Measurements from ENCODE around the gene BABAM2. TPM values are rescaled to one million over a fixed set of nuclear protein-coding genes. Genes with fewer than 3 reads are reported as not detected.
A peak's percentile ranks its signal among the peaks of the same experiment; 100 is the strongest.

BABAM2 gene
- total and polyA plus RNA-seq, 10 of the 15 experiments (the other 5 are each of a cell fraction or from before 2014, with no cell fraction given), result 30.7 to 59.9 (median 44.5) TPM

DNA sequence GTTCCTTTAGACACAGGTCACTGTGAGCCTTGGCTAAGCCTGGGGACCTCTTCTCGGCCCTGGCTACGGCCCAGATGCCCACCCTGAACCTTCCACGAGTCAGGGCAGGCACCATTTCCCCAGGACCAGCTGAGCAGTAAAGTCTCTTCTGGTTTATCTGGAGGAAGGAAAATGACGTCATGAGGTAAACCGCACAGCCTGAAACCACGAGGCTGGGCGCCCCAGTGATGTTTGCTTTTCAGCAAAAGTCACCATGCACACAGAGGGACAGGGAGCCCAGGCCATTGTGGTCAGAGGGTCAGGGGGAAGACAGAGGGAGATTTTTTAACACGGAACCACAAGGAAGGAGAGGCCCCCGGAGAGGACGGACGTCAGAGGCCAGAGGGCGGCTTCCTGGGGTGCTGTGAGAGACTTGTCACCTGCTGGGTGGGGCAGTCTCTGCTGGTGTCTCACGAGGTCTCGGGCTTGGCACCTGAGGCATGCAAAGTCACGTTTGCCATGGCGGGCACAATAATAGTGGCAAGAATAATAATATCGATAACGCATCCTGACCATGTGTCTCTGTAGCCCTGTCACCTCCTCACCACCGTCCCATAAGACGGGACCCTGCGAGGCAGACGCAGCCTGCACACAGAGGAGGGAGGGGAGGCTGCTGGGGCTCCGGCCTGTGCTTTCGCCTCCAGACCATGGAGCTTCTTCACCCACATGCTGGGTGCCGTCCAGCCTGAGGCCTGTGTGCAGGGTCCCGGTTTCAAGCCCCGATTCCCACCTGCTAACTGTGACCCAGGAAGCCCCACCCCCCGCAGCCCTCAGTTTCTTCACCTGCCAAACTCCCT is 468.9 kb downstream of the BABAM2 start (continued):
- TF ChIP-seq, protein P1, sequence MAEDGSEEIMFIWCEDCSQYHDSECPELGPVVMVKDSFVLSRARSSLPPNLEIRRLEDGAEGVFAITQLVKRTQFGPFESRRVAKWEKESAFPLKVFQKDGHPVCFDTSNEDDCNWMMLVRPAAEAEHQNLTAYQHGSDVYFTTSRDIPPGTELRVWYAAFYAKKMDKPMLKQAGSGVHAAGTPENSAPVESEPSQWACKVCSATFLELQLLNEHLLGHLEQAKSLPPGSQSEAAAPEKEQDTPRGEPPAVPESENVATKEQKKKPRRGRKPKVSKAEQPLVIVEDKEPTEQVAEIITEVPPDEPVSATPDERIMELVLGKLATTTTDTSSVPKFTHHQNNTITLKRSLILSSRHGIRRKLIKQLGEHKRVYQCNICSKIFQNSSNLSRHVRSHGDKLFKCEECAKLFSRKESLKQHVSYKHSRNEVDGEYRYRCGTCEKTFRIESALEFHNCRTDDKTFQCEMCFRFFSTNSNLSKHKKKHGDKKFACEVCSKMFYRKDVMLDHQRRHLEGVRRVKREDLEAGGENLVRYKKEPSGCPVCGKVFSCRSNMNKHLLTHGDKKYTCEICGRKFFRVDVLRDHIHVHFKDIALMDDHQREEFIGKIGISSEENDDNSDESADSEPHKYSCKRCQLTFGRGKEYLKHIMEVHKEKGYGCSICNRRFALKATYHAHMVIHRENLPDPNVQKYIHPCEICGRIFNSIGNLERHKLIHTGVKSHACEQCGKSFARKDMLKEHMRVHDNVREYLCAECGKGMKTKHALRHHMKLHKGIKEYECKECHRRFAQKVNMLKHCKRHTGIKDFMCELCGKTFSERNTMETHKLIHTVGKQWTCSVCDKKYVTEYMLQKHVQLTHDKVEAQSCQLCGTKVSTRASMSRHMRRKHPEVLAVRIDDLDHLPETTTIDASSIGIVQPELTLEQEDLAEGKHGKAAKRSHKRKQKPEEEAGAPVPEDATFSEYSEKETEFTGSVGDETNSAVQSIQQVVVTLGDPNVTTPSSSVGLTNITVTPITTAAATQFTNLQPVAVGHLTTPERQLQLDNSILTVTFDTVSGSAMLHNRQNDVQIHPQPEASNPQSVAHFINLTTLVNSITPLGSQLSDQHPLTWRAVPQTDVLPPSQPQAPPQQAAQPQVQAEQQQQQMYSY (CRISPR knock-in tag; IDR thresholded peaks at IDR 0.05), result peak; percentile 48; the same call in 1 of the 2 replicates
- TF ChIP-seq, protein P2, sequence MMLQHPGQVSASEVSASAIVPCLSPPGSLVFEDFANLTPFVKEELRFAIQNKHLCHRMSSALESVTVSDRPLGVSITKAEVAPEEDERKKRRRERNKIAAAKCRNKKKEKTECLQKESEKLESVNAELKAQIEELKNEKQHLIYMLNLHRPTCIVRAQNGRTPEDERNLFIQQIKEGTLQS (IDR thresholded peaks at IDR 0.05; ENCODE audit: borderline replicate concordance, extremely low read depth, low read depth, low read length), result no peak
- TF ChIP-seq ZNF622 (IDR thresholded peaks at IDR 0.05), result no peak
- peak; percentile 66; the same call in 1 of the 2 replicates for TF ChIP-seq MTA2 (IDR thresholded peaks at IDR 0.05; ENCODE audit: low read depth)
- TF ChIP-seq NFXL1 (IDR thresholded peaks at IDR 0.05; ENCODE audit: borderline replicate concordance), result no peak
- TF ChIP-seq NFIC (IDR thresholded peaks at IDR 0.05; ENCODE audit: low read depth, low read length), result no peak; the same call in 1 of the 2 replicates
- no peak for TF ChIP-seq ZNF217 (IDR thresholded peaks at IDR 0.05)
- no peak for TF ChIP-seq TAF1 (IDR thresholded peaks at IDR 0.05; ENCODE audit: borderline replicate concordance, low read depth, low read length)
- TF ChIP-seq ZBED1 (IDR thresholded peaks at IDR 0.05; ENCODE audit: borderline replicate concordance), result no peak
- TF ChIP-seq, protein P3, sequence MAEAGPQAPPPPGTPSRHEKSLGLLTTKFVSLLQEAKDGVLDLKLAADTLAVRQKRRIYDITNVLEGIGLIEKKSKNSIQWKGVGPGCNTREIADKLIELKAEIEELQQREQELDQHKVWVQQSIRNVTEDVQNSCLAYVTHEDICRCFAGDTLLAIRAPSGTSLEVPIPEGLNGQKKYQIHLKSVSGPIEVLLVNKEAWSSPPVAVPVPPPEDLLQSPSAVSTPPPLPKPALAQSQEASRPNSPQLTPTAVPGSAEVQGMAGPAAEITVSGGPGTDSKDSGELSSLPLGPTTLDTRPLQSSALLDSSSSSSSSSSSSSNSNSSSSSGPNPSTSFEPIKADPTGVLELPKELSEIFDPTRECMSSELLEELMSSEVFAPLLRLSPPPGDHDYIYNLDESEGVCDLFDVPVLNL (IDR thresholded peaks at IDR 0.05; ENCODE audit: low read depth, low read length), result no peak
- TF ChIP-seq, protein P4, sequence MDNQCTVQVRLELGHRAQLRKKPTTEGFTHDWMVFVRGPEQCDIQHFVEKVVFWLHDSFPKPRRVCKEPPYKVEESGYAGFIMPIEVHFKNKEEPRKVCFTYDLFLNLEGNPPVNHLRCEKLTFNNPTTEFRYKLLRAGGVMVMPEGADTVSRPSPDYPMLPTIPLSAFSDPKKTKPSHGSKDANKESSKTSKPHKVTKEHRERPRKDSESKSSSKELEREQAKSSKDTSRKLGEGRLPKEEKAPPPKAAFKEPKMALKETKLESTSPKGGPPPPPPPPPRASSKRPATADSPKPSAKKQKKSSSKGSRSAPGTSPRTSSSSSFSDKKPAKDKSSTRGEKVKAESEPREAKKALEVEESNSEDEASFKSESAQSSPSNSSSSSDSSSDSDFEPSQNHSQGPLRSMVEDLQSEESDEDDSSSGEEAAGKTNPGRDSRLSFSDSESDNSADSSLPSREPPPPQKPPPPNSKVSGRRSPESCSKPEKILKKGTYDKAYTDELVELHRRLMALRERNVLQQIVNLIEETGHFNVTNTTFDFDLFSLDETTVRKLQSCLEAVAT (IDR thresholded peaks at IDR 0.05), result peak; percentile 82
- peak; percentile 91 for TF ChIP-seq CREM (IDR thresholded peaks at IDR 0.05; ENCODE audit: low read depth)
- TF ChIP-seq SMARCA5 (IDR thresholded peaks at IDR 0.05), result no peak
- no peak for TF ChIP-seq RB1 (IDR thresholded peaks at IDR 0.05; ENCODE audit: borderline replicate concordance)
- TF ChIP-seq NBN (IDR thresholded peaks at IDR 0.05), result peak; percentile 94
- TF ChIP-seq NFYB (IDR thresholded peaks at IDR 0.05; ENCODE audit: insufficient read depth, low read depth, low read length), result no peak
- TF ChIP-seq STAT1 (conservative IDR thresholded peaks at IDR 0.05), result no peak
- no peak for TF ChIP-seq ZSCAN29 (IDR thresholded peaks at IDR 0.05)
- TF ChIP-seq POLR2AphosphoS2 (IDR thresholded peaks at IDR 0.05; ENCODE audit: low read depth, low read length), result no peak
- peak; percentile 91 for TF ChIP-seq IKZF1 (conservative IDR thresholded peaks at IDR 0.05)
- TF ChIP-seq ZNF24 (IDR thresholded peaks at IDR 0.05), result no peak
- TF ChIP-seq SUZ12 (IDR thresholded peaks at IDR 0.05; ENCODE audit: unreplicated experiment), result no peak
- peak; percentile 66 for TF ChIP-seq DPF2 (IDR thresholded peaks at IDR 0.05)
- TF ChIP-seq, protein P5, sequence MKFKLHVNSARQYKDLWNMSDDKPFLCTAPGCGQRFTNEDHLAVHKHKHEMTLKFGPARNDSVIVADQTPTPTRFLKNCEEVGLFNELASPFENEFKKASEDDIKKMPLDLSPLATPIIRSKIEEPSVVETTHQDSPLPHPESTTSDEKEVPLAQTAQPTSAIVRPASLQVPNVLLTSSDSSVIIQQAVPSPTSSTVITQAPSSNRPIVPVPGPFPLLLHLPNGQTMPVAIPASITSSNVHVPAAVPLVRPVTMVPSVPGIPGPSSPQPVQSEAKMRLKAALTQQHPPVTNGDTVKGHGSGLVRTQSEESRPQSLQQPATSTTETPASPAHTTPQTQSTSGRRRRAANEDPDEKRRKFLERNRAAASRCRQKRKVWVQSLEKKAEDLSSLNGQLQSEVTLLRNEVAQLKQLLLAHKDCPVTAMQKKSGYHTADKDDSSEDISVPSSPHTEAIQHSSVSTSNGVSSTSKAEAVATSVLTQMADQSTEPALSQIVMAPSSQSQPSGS (IDR thresholded peaks at IDR 0.05; ENCODE audit: low read length), result peak; percentile 77
